Calu3 (cell line): ENCODE data around the gene SLC5A9. TPM values are rescaled to one million over a fixed set of nuclear protein-coding genes. Genes with fewer than 3 reads are reported as not detected.

Source experiments
- BruUV-seq: library from RNA; stranded (reverse); fragments of 400-500 nt; replicated peaks from 2 replicates; lab custom pipeline; 2021; lab: Mats Ljungman, UMichigan
- CTCF ChIA-PET: fragments of 300-600 bp; sonication (Branson Sonifier 250); formaldehyde crosslinking; loops from one replicate; lab custom pipeline; 2022; ENCODE audit warnings: antibody characterized with exemption; lab: Charles Lee
- DNase-seq: peaks from one replicate; pipeline ENCODE4 v3.0.0; 2022
- H3K27ac Mint-ChIP-seq: one replicate; pipeline ENCODE4 v1.8.0; 2022; ENCODE audit warnings: mixed read lengths; ENCODE audit not compliant: unreplicated experiment
- H3K27me3 Mint-ChIP-seq: one replicate; pipeline ENCODE4 v1.8.0; 2022; ENCODE audit warnings: mixed read lengths; ENCODE audit not compliant: unreplicated experiment
- H3K36me3 Mint-ChIP-seq: one replicate; pipeline ENCODE4 v1.8.0; 2022; ENCODE audit warnings: mild to moderate bottlenecking, moderate library complexity, mixed read lengths; ENCODE audit not compliant: insufficient read depth, unreplicated experiment
- H3K4me1 Mint-ChIP-seq: one replicate; pipeline ENCODE4 v1.8.0; 2022; ENCODE audit warnings: mild to moderate bottlenecking, low read depth, mixed read lengths; ENCODE audit not compliant: unreplicated experiment
- H3K4me3 Mint-ChIP-seq: one replicate; pipeline ENCODE4 v1.8.0; 2022; ENCODE audit warnings: mild to moderate bottlenecking, low read depth, moderate library complexity, mixed read lengths; ENCODE audit not compliant: unreplicated experiment
- H3K9me3 Mint-ChIP-seq: one replicate; pipeline ENCODE4 v1.8.0; 2022; ENCODE audit warnings: low read depth, mixed read lengths; ENCODE audit not compliant: unreplicated experiment
- intact Hi-C: fragments of 100-400 bp; cut with micrococcal nuclease; formaldehyde crosslinking; loops from one replicate; pipeline ENCODE4 v1.10.0; 2022; ENCODE audit not compliant: unreplicated experiment
- total RNA-seq: library from RNA; stranded (reverse); gene quantifications from 2 replicates; pipeline ENCODE4 v1.2.3, GENCODE V29; 2022
- TF ChIP-seq, protein P1 (sequence below): fragments of 200-600 bp; IDR thresholded peaks from one replicate; pipeline ENCODE4 v1.8.0; 2022; ENCODE audit warnings: antibody characterized with exemption; ENCODE audit not compliant: unreplicated experiment

Gene SLC5A9
- total RNA-seq, 1 experiment from 2014 or later: 0.87 TPM

DNA sequence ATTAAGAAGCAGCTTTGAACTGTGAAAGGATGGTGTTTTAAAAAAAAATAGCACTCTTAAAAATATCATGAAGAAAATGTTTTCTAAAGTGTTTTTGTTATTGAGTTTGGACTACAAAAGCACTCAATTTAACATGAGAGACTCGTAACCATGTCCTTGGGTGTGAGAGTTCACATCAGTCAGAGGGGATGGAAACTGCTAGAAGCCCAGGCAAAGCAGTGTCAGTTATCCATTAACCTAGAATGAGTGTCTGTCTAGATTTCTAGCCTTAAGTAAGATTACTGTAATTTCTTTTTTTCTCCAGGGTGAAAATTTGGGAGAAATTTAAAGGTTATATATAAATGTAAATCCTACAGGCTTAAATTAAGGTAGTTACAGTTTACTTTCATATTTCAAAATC lies 31.7 kb downstream of the SLC5A9 start:
- no TSS peak for BruUV-seq
- Mint-ChIP-seq H3K4me1 (no peaks in the 10 kb centered on the region), H3K27me3 (no peaks in the 10 kb centered on the region), H3K9me3 (no peaks in the 10 kb centered on the region), H3K36me3 (no peaks in the 10 kb centered on the region), H3K4me3 (no peak overlapping the region), H3K27ac (no peak overlapping the region)
- CTCF ChIA-PET: no interaction called here
- TF ChIP-seq, protein P1, sequence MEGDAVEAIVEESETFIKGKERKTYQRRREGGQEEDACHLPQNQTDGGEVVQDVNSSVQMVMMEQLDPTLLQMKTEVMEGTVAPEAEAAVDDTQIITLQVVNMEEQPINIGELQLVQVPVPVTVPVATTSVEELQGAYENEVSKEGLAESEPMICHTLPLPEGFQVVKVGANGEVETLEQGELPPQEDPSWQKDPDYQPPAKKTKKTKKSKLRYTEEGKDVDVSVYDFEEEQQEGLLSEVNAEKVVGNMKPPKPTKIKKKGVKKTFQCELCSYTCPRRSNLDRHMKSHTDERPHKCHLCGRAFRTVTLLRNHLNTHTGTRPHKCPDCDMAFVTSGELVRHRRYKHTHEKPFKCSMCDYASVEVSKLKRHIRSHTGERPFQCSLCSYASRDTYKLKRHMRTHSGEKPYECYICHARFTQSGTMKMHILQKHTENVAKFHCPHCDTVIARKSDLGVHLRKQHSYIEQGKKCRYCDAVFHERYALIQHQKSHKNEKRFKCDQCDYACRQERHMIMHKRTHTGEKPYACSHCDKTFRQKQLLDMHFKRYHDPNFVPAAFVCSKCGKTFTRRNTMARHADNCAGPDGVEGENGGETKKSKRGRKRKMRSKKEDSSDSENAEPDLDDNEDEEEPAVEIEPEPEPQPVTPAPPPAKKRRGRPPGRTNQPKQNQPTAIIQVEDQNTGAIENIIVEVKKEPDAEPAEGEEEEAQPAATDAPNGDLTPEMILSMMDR: no peak
- intact Hi-C loops: no loop called here
- DNase-seq: no peak

DNA sequence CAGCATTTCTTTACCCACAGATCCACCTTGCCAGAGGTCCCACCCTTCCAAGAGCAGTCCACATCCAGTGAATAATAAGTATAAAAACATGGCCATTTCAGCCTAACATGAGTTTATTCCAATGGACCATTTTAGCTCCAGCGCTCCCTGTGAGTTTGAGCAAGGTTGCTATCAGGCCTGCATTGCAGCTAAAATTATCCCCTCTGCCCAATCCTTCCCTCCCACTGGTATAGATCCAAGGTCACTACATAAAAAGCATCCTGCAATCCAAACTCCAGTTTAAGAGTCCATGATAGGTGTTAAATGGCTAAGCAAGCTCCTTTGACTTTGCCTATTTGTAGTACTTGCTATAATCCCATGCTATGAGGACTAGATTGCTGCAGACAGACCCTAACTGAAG lies 35.6 kb downstream of the SLC5A9 start:
- DNase-seq: no peak
- Mint-ChIP-seq H3K27ac (no peak overlapping the region), H3K4me1 (no peaks in the 10 kb centered on the region), H3K36me3 (no peaks in the 10 kb centered on the region), H3K27me3 (no peaks in the 10 kb centered on the region), H3K9me3 (no peaks in the 10 kb centered on the region), H3K4me3 (no peak overlapping the region)
- no TSS peak for BruUV-seq
- CTCF ChIA-PET: no interaction called here
- intact Hi-C loops: no loop called here
- TF ChIP-seq, protein P1: no peak

DNA sequence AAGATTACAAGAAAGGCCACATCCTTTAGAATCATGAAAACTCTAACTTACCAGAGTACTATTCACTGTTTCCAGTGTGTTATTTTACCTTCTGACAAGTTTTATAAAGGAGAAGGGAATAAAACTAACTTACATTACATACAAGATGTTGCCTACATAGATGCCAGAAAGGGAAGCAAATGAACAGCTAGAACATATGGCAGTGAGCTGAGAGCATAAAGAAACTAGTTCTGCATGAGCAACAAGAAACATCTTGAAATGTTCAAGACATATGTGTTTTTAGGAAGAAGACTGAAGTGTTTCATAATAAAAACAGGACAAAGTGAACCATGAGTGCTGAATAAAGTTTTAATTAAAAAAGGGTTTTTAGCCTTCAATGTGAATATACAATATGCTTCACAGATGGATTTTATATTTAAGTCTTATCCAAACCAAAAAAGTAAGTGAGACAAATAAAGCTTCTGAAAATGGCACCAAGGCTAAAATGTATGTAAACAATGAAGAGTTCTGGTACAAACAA lies 39.4 kb downstream of the SLC5A9 start:
- CTCF ChIA-PET: interaction anchor here (1.3 kb wide), 1 partner anchor 12 kb away, joined by 3 read pairs; no protein-coding TSS in a partner anchor
- H3K36me3 Mint-ChIP-seq: no peaks in the 10 kb centered on the region
- no peaks in the 10 kb centered on the region for H3K4me1 Mint-ChIP-seq
- no peak for DNase-seq
- intact Hi-C loops: no loop called here
- no peak overlapping the region for H3K27ac Mint-ChIP-seq
- H3K4me3 Mint-ChIP-seq: no peak overlapping the region
- no peaks in the 10 kb centered on the region for H3K27me3 Mint-ChIP-seq
- no peaks in the 10 kb centered on the region for H3K9me3 Mint-ChIP-seq
- no TSS peak for BruUV-seq
- TF ChIP-seq, protein P1: no peak

DNA sequence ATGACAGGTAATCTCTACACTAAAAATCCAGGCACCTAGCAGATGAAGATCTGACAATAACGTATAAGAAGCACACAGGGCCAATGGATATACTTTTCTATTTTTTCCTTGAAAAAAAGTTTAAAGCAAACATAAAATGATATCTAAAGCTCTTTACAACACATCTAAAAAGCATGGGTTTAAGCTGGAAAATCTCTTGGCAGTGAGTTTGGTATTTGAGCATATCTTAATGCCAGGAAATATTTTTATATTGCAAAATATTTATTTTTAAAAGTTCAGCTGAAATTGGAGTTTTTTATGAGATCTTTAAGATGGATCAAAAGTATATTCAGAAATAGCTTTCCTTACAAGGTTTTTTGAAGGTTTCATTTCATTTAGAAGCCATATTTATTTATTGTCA lies 40.5 kb downstream of the SLC5A9 start:
- no TSS peak for BruUV-seq
- Mint-ChIP-seq H3K9me3 (no peaks in the 10 kb centered on the region), H3K27ac (no peak overlapping the region), H3K36me3 (no peaks in the 10 kb centered on the region), H3K27me3 (no peaks in the 10 kb centered on the region), H3K4me1 (no peaks in the 10 kb centered on the region), H3K4me3 (no peak overlapping the region)
- intact Hi-C loops: no loop called here
- CTCF ChIA-PET: interaction anchor here (1.3 kb wide), 1 partner anchor 13 kb away, joined by 3 read pairs; no protein-coding TSS in a partner anchor
- TF ChIP-seq, protein P1: no peak
- no peak for DNase-seq
